Neutrophil (primary cell): ENCODE results near the gene SCLY.

ENCODE experiments used
- H3K27ac ChIP-seq: fragments of 200-600 bp; sonication (generic); 2 replicates; pipeline ENCODE4 v1.5.1; 2016; ENCODE audit warnings: mild to moderate bottlenecking, moderate library complexity
- H3K27me3 ChIP-seq: fragments of 200-600 bp; sonication (generic); 2 replicates; pipeline ENCODE4 v1.6.0; 2016; ENCODE audit warnings: mild to moderate bottlenecking
- H3K36me3 ChIP-seq: fragments of 200-600 bp; sonication (generic); 2 replicates; pipeline ENCODE4 v1.5.1; 2017
- H3K4me1 ChIP-seq, 2 experiments: fragments of 200-600 bp in 1 of 2; sonication (generic) in 1 of 2; 1 replicate in 1 of 2; 2 replicates in 1 of 2; pipeline versions ENCODE4 v1.5.1 to v1.6.1; 2013 to 2016; ENCODE audit warnings: low read depth in 1 of 2, low read length in 1 of 2, mild to moderate bottlenecking in 1 of 2, moderate library complexity in 1 of 2; ENCODE audit not compliant: control insufficient read depth in 1 of 2, insufficient read depth in 1 of 2
- H3K4me3 ChIP-seq, 2 experiments: fragments of 200-600 bp in 1 of 2; sonication (generic) in 1 of 2; 1 replicate in 1 of 2; 2 replicates in 1 of 2; pipeline ENCODE4 v1.5.1; 2013 to 2016; ENCODE audit warnings: low read depth in 1 of 2, low read length in 1 of 2, mild to moderate bottlenecking in 1 of 2, moderate library complexity in 1 of 2
- H3K9me3 ChIP-seq: fragments of 200-600 bp; sonication (generic); 2 replicates; pipeline ENCODE4 v1.5.1; 2016
- TF ChIP-seq, protein P1 (sequence below): fragments of 200-600 bp; sonication (generic); IDR thresholded peaks from 2 replicates; pipeline ENCODE4 v1.5.1; 2016; ENCODE audit warnings: antibody characterized with exemption

The SCLY gene

DNA sequence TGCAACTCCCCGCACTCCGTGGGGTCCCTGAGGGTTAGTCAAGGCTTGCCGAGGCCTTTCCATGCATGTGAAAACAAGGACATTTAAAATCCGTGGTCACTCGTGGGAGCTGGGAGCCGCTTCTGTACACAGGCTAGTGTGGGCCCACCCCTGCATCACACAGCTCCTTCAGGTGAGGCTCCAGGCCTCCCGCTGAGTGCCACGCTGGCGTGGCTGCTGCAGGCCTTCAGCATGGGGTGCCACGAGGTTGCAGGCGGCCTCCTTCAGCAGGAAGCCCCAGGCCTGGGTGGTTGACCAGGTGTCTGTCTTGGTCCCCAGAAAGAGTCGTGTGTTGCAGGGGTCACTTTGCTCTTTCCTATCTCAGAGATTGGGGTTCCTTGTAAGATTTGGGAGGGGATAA is 84.2 kb downstream of the SCLY start:
- H3K4me3 ChIP-seq, result no peak overlapping the region
- no peaks in the 10 kb centered on the region for H3K4me1 ChIP-seq
- no peaks in the 10 kb centered on the region for H3K27me3 ChIP-seq
- no peaks in the 10 kb centered on the region for H3K36me3 ChIP-seq
- no peak overlapping the region for H3K27ac ChIP-seq
- no peaks in the 10 kb centered on the region for H3K9me3 ChIP-seq
- TF ChIP-seq, protein P1, sequence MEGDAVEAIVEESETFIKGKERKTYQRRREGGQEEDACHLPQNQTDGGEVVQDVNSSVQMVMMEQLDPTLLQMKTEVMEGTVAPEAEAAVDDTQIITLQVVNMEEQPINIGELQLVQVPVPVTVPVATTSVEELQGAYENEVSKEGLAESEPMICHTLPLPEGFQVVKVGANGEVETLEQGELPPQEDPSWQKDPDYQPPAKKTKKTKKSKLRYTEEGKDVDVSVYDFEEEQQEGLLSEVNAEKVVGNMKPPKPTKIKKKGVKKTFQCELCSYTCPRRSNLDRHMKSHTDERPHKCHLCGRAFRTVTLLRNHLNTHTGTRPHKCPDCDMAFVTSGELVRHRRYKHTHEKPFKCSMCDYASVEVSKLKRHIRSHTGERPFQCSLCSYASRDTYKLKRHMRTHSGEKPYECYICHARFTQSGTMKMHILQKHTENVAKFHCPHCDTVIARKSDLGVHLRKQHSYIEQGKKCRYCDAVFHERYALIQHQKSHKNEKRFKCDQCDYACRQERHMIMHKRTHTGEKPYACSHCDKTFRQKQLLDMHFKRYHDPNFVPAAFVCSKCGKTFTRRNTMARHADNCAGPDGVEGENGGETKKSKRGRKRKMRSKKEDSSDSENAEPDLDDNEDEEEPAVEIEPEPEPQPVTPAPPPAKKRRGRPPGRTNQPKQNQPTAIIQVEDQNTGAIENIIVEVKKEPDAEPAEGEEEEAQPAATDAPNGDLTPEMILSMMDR, result no peak

DNA sequence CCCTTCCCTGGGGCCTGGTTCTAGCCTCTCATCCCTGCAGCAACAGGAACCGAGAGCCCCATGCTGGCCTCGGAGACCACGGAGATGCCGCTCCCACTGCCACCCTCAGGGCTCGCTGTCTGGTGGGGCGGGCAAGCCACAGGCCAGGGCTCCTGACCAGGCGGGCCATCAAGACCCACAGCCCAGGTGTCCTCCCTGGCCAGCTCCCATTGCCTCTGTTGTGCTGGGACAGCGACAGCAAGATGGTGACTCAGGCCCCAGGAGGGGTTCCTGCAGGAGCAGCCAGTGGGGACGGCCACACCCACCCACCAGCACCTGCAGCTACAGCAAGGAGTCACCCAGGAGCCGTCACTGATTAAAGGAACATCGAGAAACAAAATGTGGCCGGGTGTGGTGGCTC is 85.0 kb downstream of the SCLY start:
- no peaks in the 10 kb centered on the region for H3K9me3 ChIP-seq
- H3K4me3 ChIP-seq, result no peak overlapping the region
- TF ChIP-seq, protein P1, result no peak
- no peaks in the 10 kb centered on the region for H3K4me1 ChIP-seq
- H3K27me3 ChIP-seq, result no peaks in the 10 kb centered on the region
- H3K36me3 ChIP-seq, result no peaks in the 10 kb centered on the region
- no peak overlapping the region for H3K27ac ChIP-seq

DNA sequence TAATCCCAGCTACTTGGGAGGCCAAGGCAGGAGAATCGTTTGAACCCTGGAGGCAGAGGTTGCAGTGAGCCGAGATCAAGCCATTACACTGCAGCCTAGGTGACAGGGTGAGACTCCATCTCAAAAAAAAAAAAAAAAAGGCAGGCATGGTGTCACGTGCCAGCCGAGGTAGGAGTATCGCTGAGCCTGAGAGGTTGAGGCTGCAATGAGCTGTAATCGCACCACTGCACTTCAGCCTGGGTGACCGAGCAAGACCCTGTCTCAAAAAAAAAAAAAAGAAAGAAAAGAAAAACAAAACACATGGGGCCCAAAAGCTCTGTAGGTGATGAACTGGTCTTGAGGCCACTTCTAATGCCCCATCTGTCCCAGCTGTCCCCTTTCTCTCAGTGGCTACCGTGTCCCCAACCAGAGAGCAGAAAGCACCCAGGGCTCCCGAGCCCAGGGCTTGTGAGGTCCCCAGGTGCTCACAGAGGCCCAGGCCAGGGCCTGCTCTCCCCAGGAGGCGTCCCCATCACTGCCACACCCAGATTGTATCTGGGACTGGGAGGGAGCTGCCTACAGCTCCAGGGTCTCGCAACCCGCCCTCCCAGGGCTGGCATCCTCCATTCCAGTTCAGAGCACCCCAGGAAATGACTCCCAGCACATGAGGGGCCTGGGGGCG is 86.2 kb downstream of the SCLY start:
- H3K36me3 ChIP-seq, result no peaks in the 10 kb centered on the region
- no peaks in the 10 kb centered on the region for H3K27me3 ChIP-seq
- no peaks in the 10 kb centered on the region for H3K9me3 ChIP-seq
- H3K4me1 ChIP-seq, result no peaks in the 10 kb centered on the region
- TF ChIP-seq, protein P1, result no peak
- H3K4me3 ChIP-seq, result no peak overlapping the region
- H3K27ac ChIP-seq, result no peak overlapping the region

GRCh38 chr2:238148981-238149380 is 88.2 kb downstream of the SCLY start:
- TF ChIP-seq, protein P1, result no peak
- H3K4me1 ChIP-seq, result no peaks in the 10 kb centered on the region
- no peaks in the 10 kb centered on the region for H3K9me3 ChIP-seq
- H3K27me3 ChIP-seq, result no peaks in the 10 kb centered on the region
- no peaks in the 10 kb centered on the region for H3K36me3 ChIP-seq
- H3K4me3 ChIP-seq, result no peak overlapping the region
- no peak overlapping the region for H3K27ac ChIP-seq
